DMS79 treated with DMSO at 0.1 percent for 48 hours (cell line): ENCODE results near the gene VTN.

ENCODE experiments used
- DNase-seq: peaks from one replicate; lab custom pipeline; 2025; lab: John Stamatoyannopoulos, UW

The VTN gene

DNA sequence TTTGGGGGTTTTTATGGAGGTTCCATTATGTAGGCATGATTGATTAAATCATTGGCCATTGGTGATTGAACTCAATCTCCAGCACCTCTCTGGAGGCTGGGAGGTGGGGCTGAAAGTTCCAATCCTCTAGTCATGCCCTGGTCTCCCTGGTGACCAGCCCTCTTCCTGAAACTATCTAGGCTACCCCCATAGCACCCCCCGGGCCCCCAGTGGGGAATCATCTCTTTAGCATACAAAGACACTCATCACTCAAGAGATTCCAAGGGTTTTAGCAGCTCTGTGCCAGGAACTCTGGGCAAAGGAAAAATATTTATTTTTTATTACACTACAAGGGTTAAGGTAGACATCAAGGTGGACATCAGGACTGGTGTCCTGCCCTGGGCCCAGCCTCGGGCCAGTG is 25.3 kb upstream of the VTN start:
- no peak for DNase-seq

DNA sequence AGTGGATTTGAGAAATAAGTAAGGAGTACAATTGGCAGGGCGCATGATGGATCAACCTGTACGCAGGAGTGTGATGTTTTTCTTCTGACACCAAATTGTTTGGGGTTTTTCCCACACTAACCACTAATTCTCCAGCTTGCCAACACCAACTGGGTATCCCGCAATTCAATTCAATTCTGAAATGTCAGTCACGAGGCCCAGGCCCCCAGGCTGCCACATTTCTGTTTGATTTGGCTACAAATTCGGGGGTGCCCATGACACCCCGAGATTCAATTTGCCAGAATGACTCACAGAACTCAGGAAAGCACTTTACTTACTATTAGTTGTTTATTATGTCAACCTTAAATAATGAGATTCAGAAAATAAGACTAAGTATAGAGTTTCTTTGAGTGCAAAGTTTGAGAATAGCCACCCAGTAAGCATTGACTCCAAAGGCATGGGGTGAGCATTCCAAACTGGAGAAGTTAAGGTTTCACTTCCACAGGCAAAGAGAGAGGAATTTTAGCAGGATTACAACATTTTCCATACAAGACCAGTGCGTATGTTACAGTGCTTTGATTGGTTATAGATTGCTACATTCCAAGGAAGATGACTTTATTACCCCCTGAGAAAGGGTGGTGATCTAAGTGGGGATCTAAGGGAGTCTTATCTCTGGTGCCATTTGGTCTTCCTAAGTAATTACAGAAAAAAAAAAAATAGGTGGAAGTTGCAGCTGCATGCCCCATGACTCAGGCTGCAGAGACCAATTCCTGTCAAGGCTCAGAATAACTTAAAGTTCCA is 24.4 kb upstream of the VTN start:
- no peak for DNase-seq

DNA sequence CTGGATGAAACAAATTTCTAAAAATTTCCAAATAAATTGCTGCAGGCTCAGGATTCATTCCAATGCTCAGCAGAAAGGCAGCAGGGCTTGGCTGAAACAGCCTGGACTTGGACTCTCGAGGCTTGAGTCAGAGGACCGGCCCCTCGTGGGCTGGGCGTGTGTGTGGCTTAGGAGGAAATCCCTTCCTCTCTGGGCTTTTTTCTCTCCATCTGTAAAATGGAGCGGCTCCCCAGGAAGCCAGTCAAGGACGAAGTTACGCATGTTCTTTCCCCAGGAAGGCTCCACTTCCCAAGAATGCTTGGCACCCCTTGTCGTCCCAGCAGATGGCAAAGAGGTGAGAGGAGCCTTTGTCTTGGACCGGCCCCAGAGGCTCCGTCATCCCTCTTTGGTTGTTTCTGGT is 22.4 kb upstream of the VTN start:
- DNase-seq: no peak

DNA sequence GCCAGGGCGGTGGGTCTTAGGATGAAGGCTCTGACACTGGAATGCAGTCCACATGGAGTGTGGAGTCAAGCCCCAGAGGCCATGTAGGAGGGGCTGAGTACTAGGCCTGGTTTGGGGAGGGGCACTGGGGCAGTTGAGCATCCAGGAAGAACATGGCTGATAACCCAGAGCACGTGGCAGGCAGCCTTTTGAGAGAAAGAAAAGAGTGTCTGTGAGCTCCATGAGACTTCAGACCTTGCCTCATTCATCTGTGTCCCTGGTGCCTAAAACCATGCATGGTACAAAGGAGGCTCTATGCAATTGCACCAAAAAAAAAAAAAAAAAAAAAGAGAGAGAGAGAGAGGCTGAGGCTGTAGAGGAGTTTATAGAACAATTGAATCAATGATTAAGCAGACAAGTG is 21.3 kb upstream of the VTN start:
- no peak for DNase-seq

DNA sequence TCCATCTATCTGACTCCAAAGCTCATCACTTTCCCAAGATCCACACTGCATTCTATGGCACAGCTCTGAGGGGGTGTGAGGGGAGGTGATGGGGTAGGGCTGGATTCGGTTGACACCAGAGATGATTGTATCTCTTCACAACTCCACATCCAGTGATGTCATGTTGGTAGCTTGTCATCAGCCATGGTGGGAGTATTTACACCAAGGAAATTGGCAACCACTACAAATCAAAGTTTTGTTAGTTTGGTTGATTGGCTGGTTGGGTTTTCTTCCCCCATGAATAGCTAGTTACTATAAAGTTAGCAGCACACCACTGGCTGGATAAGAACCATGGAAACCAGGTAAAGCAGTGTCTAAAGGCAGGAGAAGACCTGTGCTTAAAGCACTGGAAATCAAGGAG is 20.9 kb upstream of the VTN start:
- DNase-seq: no peak

DNA sequence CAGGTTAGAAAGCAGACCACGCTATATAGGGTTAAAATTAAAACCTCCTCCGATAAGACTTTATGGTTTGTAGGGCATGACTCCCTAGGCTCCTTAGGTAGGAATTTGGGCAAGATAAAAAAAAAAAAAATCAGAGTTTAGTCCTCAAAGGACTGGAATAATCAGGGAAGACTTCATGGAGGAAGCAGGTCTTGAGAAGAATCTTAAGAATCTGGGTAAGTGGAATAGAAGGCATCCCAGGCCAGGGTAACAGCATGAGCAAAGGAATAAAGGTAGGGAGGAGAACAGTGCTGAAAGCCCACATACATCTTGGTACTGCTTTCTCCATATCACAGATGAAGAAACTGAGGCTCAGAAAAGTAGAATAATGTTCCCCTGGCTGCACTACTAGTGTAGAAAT is 20.5 kb upstream of the VTN start:
- no peak for DNase-seq

DNA sequence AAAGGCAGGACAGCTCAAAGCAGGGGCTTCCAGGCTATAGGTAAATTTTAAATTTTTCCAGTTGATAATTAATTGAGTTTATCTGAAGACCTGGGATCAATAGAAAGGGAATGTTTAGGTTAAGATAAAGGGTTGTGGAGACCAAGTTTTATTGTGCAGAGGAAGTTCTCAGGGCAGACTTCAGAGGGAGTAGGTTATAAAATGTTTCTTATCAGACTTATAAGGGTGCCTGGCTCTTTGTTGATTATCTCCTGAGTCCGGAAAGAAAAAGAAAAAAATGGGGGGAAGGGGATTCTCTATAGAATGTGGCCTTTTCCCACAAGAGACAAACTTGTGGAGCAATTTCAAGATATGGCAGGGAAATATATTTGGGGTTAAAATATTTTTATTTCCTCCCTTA is 20.0 kb upstream of the VTN start:
- DNase-seq: no peak

DNA sequence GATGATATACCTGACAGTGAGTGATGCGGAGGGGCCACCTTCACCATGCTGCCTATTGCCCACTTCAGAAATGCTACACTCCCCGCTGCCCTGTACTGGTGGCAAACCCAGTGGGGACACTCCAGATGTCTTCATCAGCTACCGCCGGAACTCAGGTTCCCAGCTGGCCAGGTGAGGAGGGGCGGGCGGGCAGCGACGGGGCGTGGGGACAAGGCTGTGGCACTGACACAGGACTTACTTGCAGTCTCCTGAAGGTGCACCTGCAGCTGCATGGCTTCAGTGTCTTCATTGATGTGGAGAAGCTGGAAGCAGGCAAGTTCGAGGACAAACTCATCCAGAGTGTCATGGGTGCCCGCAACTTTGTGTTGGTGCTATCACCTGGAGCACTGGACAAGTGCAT is 18.0 kb upstream of the VTN start:
- no peak for DNase-seq

DNA sequence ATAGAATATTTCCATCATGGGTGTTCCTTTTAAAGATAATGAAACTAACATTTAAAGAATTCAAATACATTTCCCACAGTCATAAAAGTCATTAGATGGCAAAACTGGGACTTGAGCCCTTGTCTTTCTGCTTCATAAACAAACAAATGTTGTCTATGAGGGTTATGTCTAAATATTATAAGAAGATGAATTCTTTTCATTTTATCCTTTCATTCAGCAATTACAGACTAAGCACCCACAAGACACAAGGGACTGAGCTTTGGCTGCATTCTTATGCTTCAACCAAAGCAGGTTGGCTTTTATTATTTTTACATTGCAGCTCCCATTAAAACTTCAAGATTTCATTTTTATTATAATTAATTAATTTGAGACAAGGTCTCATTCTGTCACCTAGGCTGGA is 16.3 kb upstream of the VTN start:
- no peak for DNase-seq

DNA sequence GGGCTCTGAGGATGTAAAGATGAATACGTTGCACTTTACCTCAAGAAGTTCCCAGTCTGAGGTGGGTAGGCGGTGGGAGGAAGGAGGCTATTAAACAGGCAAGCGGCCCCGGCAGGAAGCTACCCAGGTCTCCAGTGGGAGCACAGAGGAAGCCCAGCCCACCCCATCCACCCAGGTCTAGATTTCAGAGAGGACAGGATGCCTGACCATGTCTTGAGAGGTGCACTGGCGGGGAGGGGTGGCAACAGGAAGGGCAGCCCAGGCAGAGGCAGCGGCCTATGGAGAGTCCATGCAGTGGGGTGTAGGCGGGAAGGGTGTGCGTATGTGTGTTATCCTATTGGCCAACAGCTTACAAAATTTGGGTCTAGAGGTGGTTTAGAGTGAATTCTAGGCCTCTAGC is 15.3 kb upstream of the VTN start:
- DNase-seq: peak; percentile 45

DNA sequence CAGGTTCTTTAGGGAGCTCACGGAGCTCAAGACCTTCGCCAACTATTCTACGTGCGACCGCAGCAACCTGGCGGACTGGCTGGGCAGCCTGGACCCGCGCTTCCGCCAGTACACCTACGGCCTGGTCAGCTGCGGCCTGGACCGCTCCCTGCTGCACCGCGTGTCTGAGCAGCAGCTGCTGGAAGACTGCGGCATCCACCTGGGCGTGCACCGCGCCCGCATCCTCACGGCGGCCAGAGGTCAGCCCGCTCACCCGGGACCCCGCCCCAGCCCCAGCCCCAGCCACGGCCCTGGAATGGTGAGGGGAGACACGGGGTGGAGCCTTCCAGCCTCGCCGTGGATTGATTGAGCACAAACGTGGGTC is 14.9 kb upstream of the VTN start:
- no peak for DNase-seq

DNA sequence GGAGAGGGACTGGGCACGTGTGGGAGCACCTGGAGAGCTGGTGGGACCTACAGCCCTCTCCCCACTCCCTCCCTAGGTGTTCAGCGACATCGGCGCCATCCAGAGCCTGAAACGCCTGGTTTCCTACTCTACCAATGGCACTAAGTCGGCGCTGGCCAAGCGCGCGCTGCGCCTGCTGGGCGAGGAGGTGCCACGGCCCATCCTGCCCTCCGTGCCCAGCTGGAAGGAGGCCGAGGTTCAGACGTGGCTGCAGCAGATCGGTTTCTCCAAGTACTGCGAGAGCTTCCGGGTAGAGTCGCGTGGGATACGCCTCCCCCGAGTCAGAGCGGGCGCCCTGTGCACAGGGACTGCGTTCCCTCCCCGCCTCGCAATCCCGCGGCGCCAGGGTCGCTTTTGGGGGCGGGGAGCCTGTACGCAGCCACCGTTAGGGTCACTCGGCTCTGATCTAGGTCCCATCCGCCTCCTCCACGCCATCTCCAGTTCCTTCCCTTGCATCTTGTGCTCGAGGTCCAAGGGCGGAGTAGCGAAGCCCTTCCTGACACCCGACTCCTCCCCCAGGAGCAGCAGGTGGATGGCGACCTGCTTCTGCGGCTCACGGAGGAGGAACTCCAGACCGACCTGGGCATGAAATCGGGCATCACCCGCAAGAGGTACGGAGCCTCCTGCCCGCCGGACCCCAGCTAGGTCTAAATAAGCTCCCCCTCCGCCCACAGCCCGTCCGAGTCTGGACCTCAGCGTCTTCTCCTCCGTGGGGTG is 14.4 kb upstream of the VTN start:
- peak; percentile 85 for DNase-seq

DNA sequence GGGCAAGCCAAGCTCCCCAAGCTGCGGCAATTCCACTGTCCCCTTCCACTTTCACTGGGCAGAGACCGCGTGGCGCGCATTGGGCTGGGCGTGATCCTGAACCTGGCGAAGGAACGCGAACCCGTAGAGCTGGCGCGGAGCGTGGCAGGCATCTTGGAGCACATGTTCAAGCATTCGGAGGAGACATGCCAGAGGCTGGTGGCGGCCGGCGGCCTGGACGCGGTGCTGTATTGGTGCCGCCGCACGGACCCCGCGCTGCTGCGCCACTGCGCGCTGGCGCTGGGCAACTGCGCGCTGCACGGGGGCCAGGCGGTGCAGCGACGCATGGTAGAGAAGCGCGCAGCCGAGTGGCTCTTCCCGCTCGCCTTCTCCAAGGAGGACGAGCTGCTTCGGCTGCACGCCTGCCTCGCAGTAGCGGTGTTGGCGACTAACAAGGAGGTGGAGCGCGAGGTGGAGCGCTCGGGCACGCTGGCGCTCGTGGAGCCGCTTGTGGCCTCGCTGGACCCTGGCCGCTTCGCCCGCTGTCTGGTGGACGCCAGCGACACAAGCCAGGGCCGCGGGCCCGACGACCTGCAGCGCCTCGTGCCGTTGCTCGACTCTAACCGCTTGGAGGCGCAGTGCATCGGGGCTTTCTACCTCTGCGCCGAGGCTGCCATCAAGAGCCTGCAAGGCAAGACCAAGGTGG is 11.2 kb upstream of the VTN start:
- no peak for DNase-seq

DNA sequence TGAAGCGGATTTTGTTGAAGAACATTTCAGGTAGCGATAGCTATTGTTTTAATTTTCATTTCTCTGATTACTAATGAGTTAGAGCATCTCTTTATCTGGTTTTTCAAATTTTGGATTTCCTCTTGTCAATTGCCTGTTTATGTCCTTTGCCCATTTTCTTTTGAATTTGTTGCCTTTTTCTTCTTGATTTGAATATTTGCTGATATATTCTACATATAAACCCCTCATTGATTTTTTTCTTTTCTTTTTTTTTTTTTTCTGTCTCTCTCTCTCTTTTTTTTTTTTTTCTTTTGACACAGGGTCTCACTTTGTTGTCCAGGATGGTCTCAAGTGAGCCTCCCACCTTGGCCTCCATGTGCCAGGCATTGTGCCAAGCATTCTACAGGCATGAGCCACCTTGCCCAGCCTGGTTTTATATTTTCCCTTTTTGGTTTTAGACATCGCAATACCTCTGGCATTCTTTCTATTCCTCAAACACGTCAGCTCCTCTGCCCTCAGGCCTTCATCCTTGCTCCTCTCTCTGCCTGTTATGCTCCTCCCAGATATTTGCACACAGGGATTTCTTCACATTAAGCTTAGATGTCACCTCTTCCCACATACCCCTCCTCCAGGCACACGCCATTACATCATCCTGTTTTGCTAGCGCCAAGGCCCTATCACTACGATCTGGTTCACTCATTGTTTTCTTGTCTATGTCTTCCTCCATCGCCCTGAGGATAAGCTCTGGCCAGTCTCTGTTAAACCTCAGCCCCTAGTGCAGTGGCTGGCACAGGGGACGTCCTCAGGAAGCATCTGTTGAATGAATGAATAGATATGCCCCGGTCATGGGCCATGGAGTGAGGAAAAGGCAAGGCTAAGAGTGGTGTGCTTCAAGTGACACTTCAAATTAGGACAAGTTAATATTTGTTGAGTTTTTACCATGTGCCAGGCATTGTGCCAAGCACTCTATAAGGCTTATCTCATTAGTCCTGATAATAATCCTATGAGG is 10.0 kb upstream of the VTN start:
- DNase-seq: peak; percentile 97

DNA sequence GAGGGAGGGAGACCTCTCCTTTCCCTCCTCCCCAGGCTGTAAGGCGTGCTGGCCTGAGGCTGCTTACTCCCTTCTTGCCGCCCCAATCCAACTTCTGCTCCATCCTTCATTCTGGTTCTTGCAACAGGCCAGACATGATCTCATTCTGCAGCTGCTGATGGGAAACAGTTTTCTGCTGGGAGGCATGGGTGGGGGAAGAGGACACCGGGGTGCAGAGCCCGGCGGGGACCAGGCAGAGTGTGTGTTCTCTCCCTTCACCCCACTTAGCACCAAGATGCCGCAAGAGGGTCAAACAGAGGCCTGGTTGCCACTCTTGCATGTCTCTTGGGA is 2.8 kb upstream of the VTN start:
- DNase-seq: no peak

DNA sequence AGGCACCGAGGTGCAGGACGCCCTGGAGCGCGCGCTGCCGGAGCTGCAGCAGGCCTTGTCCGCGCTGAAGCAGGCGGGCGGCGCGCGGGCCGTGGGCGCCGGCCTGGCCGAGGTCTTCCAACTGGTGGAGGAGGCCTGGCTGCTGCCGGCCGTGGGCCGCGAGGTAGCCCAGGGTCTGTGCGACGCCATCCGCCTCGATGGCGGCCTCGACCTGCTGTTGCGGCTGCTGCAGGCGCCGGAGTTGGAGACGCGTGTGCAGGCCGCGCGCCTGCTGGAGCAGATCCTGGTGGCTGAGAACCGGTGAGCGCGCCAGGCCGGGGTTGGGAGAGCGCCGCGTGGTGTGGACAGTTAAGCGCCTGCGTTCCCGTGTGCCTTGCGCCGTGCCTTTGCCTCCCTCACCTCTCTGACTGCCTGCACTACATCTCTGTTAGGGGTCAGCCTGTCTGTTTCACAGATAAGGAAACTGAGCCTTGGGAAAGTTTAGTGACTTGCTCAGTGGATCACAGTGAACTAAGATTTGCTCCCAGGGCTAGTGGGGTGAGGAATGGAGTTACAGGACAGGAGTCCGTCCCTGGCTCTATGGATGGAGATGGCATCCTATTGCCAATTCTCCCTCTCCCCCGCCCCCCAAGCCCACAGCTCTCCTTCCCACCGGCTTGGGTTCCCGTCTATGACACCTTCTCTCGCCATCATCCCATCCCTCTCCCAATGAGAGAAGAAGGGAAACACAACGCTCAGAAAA is 2.3 kb upstream of the VTN start:
- DNase-seq: peak; percentile 19

DNA sequence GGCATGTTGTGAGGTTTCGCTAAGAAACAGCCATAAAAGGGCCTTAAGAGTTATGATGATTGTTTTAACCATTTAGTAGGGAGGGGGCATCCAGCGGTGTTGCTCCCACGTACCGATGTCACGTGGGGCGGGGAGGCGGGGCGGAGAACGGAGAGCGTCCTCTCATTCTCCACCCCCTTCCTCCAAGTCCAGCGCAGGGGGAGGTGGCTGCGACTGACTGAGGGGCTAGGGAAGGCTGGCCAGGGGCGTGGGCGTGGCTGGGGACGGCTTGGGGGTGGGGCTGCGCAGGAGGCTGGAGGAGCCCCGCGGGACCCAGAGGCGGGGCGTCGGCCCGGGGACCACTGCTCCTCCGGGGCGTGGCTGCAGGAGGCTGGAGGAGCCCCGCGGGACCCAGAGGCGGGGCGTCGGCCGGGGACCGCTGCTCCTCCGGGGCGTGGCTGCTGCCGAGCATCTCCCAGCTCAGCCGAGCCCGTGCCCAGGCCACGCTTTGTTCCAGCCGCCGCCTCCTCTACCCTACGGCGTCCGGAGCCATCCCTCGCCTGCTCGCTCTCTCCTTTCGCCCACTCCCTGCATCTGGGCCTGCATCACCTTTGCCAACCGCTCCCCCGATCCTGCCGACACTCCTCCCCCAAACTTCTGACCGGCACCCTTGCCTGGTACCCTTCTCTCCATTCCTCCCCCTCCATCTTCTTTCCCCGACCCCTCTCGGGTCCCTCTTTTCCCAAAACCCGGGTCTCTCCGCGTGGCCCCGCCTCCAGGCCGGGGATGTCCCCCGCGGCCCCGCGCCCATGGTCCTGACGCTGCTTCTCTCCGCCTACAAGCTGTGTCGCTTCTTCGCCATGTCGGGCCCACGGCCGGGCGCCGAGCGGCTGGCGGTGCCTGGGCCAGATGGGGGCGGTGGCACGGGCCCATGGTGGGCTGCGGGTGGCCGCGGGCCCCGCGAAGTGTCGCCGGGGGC is 1.4 kb upstream of the VTN start, which contains the start of gene SARM1:
SARM1 (plus strand) TSS at position 450 of the 958 bp plus-strand sequence; CDS start at position 789, 339 bp downstream.
- DNase-seq: peak; percentile 83

DNA sequence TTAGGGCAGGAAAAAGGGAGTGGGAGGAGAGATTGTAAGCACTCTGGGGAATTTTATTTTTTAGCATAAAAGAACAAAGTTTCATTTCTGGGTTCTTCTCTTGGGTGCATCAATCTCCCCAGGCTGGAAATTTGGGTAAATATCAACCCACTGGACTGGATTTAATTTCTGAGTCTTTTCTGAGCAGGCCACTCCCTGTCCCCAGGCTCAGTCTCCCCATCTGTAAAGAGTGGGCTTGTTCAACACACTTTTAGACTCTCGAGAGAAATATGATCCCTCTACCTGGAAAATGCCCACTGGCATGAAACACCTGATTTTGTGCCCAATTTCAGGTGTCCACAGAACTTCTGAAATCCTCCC is 617 bp upstream of the VTN start:
- no peak for DNase-seq

DNA sequence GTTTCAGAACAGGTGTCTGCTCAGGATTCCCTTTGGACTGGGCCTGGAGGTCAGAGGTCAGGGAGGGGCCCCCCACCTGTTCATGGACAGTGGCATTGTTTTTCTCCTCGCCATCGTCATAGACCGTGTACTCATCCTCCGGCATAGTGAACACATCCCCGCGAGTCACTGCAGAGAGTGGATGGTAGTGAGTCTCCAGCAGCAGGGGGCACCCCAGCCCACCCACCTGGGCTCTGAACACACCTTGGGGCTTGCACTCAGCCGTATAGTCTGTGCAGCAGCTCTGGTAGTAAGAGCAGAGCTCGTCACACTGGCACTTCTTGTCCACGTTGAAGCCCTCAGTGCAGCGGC is 448 bp downstream of the VTN start:
- DNase-seq: no peak
